Mesenchymal stem cell (in vitro differentiated cells and primary cell): Measurements from ENCODE around the gene DENND2D.

Experiments used
- DNase-seq: peaks from one replicate; pipeline ENCODE4 v3.0.0-alpha.2; 2013
- H2AFZ ChIP-seq: one replicate; pipeline ENCODE4 v1.6.1; 2013; ENCODE audit warnings: low read depth, mild to moderate bottlenecking, control low read depth, inconsistent platforms, low read length, moderate library complexity
- H2AK5ac ChIP-seq: 2 replicates; pipeline ENCODE4 v1.6.1; 2013; ENCODE audit warnings: low read length, moderate library complexity, mild to moderate bottlenecking, inconsistent platforms; ENCODE audit not compliant: severe bottlenecking
- H2BK120ac ChIP-seq: one replicate; pipeline ENCODE4 v1.6.1; 2013; ENCODE audit warnings: low read depth, mild to moderate bottlenecking, inconsistent platforms, low read length, moderate library complexity
- H2BK12ac ChIP-seq, 2 experiments: one replicate each; pipeline ENCODE4 v1.6.1; 2013; ENCODE audit warnings: inconsistent platforms in 2 of 2, low read length in 2 of 2, mild to moderate bottlenecking in 2 of 2, moderate library complexity in 2 of 2, control low read depth in 1 of 2
- H2BK15ac ChIP-seq: one replicate; pipeline ENCODE4 v1.6.1; 2013; ENCODE audit warnings: mild to moderate bottlenecking, low read depth, inconsistent platforms; ENCODE audit not compliant: poor library complexity, severe bottlenecking
- H2BK5ac ChIP-seq: 2 replicates; pipeline ENCODE4 v1.6.1; 2013; ENCODE audit warnings: low read depth, mild to moderate bottlenecking, low read length, control low read depth, inconsistent platforms; ENCODE audit not compliant: poor library complexity, severe bottlenecking
- H3K14ac ChIP-seq, 2 experiments: one replicate each; pipeline ENCODE4 v1.6.1; 2013; ENCODE audit warnings: inconsistent platforms in 2 of 2, low read length in 2 of 2, control low read depth in 1 of 2, mild to moderate bottlenecking in 1 of 2, moderate library complexity in 1 of 2
- H3K18ac ChIP-seq, 2 experiments: one replicate each; pipeline ENCODE4 v1.6.1; 2013; ENCODE audit warnings: inconsistent platforms in 2 of 2, low read length in 2 of 2, control low read depth in 1 of 2, low read depth in 1 of 2, mild to moderate bottlenecking in 1 of 2
- H3K23ac ChIP-seq, 2 experiments: one replicate each; pipeline ENCODE4 v1.6.1; 2013; ENCODE audit warnings: inconsistent platforms in 2 of 2, low read length in 2 of 2, mild to moderate bottlenecking in 2 of 2, moderate library complexity in 2 of 2, control low read depth in 1 of 2
- H3K27ac ChIP-seq: 2 replicates; pipeline ENCODE4 v1.5.1; 2013; ENCODE audit warnings: mild to moderate bottlenecking, moderate library complexity, low read length, control low read depth, inconsistent platforms; ENCODE audit not compliant: poor library complexity, severe bottlenecking
- H3K27me3 ChIP-seq, 2 experiments: 2 replicates each; pipeline versions ENCODE4 v1.6.1 to v1.7.0; 2013; ENCODE audit warnings: low read length in 2 of 2, mild to moderate bottlenecking in 2 of 2, moderate library complexity in 2 of 2, control low read depth in 1 of 2, inconsistent platforms in 1 of 2; ENCODE audit not compliant: control insufficient read depth in 1 of 2, insufficient read depth in 1 of 2
- H3K36me3 ChIP-seq, 2 experiments: 2 replicates each; pipeline versions ENCODE4 v1.6.1 to v1.7.0; 2013; ENCODE audit warnings: low read length in 2 of 2, control low read depth in 1 of 2, inconsistent platforms in 1 of 2, low read depth in 1 of 2, mild to moderate bottlenecking in 1 of 2; ENCODE audit not compliant: insufficient read depth in 2 of 2, control insufficient read depth in 1 of 2
- H3K4ac ChIP-seq, 2 experiments: one replicate each; pipeline ENCODE4 v1.6.1; 2013; ENCODE audit warnings: inconsistent platforms in 2 of 2, low read length in 2 of 2, mild to moderate bottlenecking in 2 of 2, moderate library complexity in 2 of 2, control low read depth in 1 of 2, low read depth in 1 of 2
- H3K4me1 ChIP-seq: 2 replicates; pipeline ENCODE4 v1.6.1; 2013; ENCODE audit warnings: low read depth, low read length, control low read depth; ENCODE audit not compliant: control insufficient read depth, insufficient read depth
- H3K4me2 ChIP-seq: 2 replicates; pipeline ENCODE4 v1.6.1; 2013; ENCODE audit warnings: low read length, mild to moderate bottlenecking, inconsistent platforms; ENCODE audit not compliant: poor library complexity, severe bottlenecking
- H3K4me3 ChIP-seq, 2 experiments: 2 replicates each; pipeline versions ENCODE4 v1.5.1 to v1.7.0; 2013; ENCODE audit warnings: low read length in 2 of 2, mild to moderate bottlenecking in 2 of 2, control low read depth in 1 of 2, low read depth in 1 of 2; ENCODE audit not compliant: insufficient read depth in 1 of 2
- H3K79me1 ChIP-seq: replicated peaks from 2 replicates; pipeline ENCODE4 v1.6.1; 2013; ENCODE audit warnings: mild to moderate bottlenecking, control low read depth, low read length, inconsistent platforms; ENCODE audit not compliant: poor library complexity, severe bottlenecking
- H3K9ac ChIP-seq: 2 replicates; pipeline ENCODE4 v1.7.0; 2013; ENCODE audit warnings: mild to moderate bottlenecking, low read length, moderate library complexity
- H3K9me3 ChIP-seq: 2 replicates; pipeline ENCODE4 v1.7.0; 2013; ENCODE audit warnings: mild to moderate bottlenecking, low read length; ENCODE audit not compliant: control insufficient read depth
- H4K8ac ChIP-seq: one replicate; pipeline ENCODE4 v1.6.1; 2013; ENCODE audit warnings: inconsistent platforms, mild to moderate bottlenecking, low read length, moderate library complexity
- H4K91ac ChIP-seq: one replicate; pipeline ENCODE4 v1.6.1; 2013; ENCODE audit warnings: mild to moderate bottlenecking, low read length, inconsistent platforms
- WGBS: methylation state at CpG from one replicate; pipeline ENCODE4 v1.1.7; 2013; ENCODE audit warnings: mixed read lengths; 5-methylcytosine and 5-hydroxymethylcytosine counted together

Gene DENND2D

DNA sequence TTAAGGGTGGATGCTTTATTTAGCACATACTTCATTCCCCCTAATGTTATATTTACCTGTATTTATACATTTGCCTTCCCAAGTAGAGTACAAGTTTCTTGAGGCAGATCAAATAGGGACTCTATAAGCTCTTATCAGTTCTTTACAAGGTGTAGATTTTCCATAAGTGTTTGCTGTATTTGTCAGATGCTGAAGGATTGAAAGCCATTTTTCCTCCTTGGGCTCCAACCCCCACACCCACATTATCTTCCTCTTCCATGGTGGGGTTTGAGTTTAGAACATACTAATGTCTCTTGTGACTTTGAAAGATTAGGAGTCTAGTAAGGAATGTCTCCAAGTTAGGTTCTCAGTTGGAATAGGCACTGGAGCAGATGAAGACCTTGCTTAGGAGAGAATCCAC lies 24.6 kb upstream of the DENND2D start:
- Histone ChIP-seq H3K9me3 (no peaks in the 10 kb centered on the region), H3K9ac (no peak overlapping the region), H2BK120ac (no peak overlapping the region), H3K4me2 (no peak overlapping the region), H3K18ac (no peak overlapping the region), H2BK15ac (no peak overlapping the region), H2BK5ac (no peak overlapping the region), H2AFZ (no peak overlapping the region), H4K8ac (no peak overlapping the region), H3K27me3 (peaks cover 0 to 5% of the 10 kb centered on the region in 2 experiments), H2AK5ac (peak overlapping the region; percentile 35), H3K79me1 (no peaks in the 10 kb centered on the region), H3K23ac (no peak overlapping the region), H3K4ac (no peak overlapping the region), H4K91ac (no peak overlapping the region), H2BK12ac (no peak overlapping the region), H3K4me1 (peaks cover 15% of the 10 kb centered on the region), H3K14ac (no peak overlapping the region), H3K4me3 (no peak overlapping the region), H3K36me3 (no peaks in the 10 kb centered on the region), H3K27ac (no peak overlapping the region)
- no peak for DNase-seq

DNA sequence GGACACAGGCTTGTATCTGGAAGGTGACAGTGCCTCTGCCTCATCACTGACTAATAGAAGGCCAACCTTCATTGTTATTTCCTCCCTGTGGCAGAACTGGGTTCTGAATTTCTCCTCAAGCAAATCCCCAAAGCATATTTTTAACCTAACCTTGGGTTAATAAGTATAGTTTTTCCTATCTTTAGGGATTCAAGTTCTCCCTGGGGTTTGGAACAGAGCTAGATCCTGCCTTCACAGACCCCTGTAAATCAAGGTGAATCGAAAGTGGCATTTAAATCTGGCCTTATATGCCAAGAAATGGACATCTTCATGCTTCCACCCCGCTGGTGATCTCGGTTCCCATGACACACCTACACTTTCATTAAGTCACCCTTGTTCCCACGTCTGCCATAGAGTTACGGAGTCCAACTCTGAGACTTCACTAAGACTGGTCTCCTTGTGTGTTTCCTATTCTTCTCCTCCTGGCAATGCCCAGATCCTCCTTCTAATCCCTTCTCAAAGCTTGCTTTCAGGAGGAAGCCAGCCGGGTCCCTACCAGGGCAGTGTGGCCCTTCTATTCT lies 22.8 kb upstream of the DENND2D start:
- WGBS = 81% methylated on average over 6 of the region's 6 CpGs
- Histone ChIP-seq H3K4me1 (peaks cover 14% of the 10 kb centered on the region), H3K36me3 (no peaks in the 10 kb centered on the region), H3K27ac (no peak overlapping the region), H2AFZ (peak overlapping the region; percentile 10), H4K8ac (no peak overlapping the region), H3K4ac (no peak overlapping the region), H4K91ac (no peak overlapping the region), H3K9me3 (no peaks in the 10 kb centered on the region), H2BK120ac (no peak overlapping the region), H2BK12ac (no peak overlapping the region), H3K79me1 (no peaks in the 10 kb centered on the region), H2AK5ac (peak overlapping the region; percentile 57), H3K23ac (no peak overlapping the region), H3K18ac (no peak overlapping the region), H3K4me3 (no peak overlapping the region), H3K4me2 (no peak overlapping the region), H2BK15ac (no peak overlapping the region), H3K14ac (no peak overlapping the region), H3K9ac (peak overlapping the region; percentile 36), H2BK5ac (no peak overlapping the region), H3K27me3 (peaks cover 0 to 10% of the 10 kb centered on the region in 2 experiments)
- no peak for DNase-seq

DNA sequence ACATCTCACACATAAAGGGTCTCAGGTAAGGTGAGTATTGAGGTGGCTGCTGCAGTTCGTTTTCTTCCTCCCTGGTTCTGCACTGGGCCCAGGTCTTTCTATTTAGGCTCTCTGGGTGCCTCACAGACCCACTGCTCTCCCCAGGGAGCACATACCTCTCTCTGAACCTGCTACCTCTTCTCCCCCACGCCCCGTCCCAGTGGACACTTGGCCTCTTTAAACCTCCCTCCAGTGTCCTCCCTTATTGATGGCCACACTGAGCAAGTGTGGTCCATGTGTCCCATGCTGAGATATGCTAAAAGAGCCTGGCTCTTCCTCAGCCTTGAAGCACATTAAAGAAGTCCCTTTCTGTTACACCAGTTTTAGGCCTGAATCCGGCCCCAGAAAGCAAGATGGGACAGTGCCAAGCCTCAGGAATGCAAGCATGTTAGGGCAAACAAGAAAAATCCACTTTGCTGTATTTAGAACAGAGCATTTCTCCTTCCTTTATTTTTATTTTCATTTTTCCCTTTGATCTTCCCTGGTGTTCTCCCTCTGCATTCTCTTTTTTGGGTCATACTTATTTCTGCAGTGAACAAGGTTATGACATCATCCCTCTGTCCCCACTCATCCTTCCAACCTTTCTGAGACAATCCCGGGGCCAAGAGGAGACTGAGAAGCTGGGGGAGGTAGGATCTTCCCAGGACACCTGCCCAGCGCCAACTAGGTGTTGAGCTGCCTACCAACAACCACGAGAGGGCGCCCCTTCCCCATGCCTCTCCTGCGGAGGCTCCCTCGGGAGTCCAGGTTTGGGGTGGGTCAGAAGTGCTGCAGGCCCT lies 22.1 kb upstream of the DENND2D start:
- Histone ChIP-seq H3K27me3 (peaks cover 0 to 10% of the 10 kb centered on the region in 2 experiments), H2AFZ (no peak overlapping the region), H4K91ac (no peak overlapping the region), H3K9ac (peak overlapping the region; percentile 36), H3K4ac (no peak overlapping the region), H2AK5ac (no peak overlapping the region), H3K79me1 (no peaks in the 10 kb centered on the region), H2BK12ac (no peak overlapping the region), H2BK5ac (no peak overlapping the region), H4K8ac (no peak overlapping the region), H3K4me2 (no peak overlapping the region), H2BK15ac (no peak overlapping the region), H3K9me3 (no peaks in the 10 kb centered on the region), H3K14ac (no peak overlapping the region), H3K23ac (no peak overlapping the region), H3K27ac (no peak overlapping the region), H3K18ac (no peak overlapping the region), H2BK120ac (no peak overlapping the region), H3K4me1 (peaks cover 9% of the 10 kb centered on the region), H3K36me3 (no peaks in the 10 kb centered on the region), H3K4me3 (no peak overlapping the region)
- DNase-seq = peak; percentile 64
- WGBS = 19% methylated on average over 10 of the region's 10 CpGs

DNA sequence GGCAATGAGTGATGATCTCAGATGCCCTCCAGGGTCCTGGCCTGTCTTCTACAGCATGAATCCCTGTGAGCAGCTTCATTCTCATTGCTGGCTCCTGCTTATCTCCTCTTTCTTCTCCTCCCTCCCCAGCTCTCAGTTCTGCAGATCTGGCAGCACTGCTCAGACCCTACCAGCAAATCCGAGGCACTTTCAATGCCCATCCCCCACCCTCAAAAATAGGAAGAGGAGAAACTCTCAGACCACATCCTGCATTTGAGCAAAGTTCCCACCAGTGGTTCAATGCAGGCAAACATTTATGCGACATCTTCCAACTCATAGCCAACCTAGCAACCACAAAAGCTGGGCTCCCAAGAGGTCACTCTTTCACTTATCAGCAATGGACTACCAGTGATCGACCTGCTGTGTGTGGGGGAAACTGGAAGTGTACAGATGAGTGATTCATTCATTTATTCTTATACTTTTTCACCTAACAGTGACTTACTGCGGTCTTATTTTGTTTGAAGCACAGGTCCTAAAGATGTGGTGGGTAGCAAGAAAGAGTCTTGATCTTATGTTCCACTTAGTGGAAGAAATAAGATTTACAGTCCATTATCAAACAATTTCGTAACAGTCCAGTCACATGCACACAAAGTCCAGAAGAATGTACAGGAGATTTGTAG lies 21.3 kb upstream of the DENND2D start:
- Histone ChIP-seq H3K79me1 (no peaks in the 10 kb centered on the region), H2BK120ac (no peak overlapping the region), H2BK5ac (no peak overlapping the region), H3K23ac (no peak overlapping the region), H3K36me3 (no peaks in the 10 kb centered on the region), H3K9me3 (no peaks in the 10 kb centered on the region), H3K27ac (no peak overlapping the region), H2BK12ac (no peak overlapping the region), H3K4me2 (no peak overlapping the region), H3K4me3 (no peak overlapping the region), H4K8ac (no peak overlapping the region), H4K91ac (no peak overlapping the region), H3K27me3 (peaks cover 0 to 10% of the 10 kb centered on the region in 2 experiments), H3K9ac (no peak overlapping the region), H2BK15ac (no peak overlapping the region), H3K4me1 (peaks cover 8% of the 10 kb centered on the region), H3K4ac (no peak overlapping the region), H3K14ac (no peak overlapping the region), H3K18ac (no peak overlapping the region), H2AK5ac (no peak overlapping the region), H2AFZ (no peak overlapping the region)
- DNase-seq = no peak
- WGBS = 57% methylated on average over 2 of the region's 5 CpGs
